Measurements from ENCODE around the gene PROCA1.

Gene PROCA1

DNA sequence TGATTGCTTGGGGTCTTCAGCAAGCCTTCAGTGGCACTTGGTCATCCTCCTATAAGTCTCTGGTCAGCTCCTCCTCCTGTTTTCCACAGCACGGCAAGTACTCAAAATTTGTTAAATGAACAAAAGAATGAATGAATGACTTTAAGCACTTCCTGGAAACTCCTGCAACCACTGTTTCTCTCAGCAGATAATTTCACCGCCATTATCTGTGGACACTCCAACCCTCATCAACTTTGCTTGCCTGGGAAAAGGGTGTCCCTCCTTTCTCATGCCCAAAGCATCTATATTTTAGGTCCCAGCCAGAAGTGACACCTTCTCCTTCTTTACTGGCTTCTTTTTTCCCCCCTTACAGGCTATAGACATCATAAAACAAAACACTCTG is 4.4 kb downstream of the PROCA1 start:
- Histone ChIP-seq H2AFZ (no peak overlapping the region), H3K79me2 (no peaks in the 10 kb centered on the region), H3K9me3 (ENCODE audit: control insufficient read depth, low read length) (no peaks in the 10 kb centered on the region), H3K4me1 (no peaks in the 10 kb centered on the region), H3K36me3 (ENCODE audit: control insufficient read depth, insufficient read depth, low read length) (no peaks in the 10 kb centered on the region), H3K27me3 (ENCODE audit: control insufficient read depth, insufficient read depth, low read length) (no peaks in the 10 kb centered on the region), H3K27ac (no peak overlapping the region), H3K4me2 (ENCODE audit: low read length) (no peak overlapping the region), H3K4me3 (ENCODE audit: low read depth, low read length) (no peak overlapping the region), H3K9ac (no peak overlapping the region)
- TF ChIP-seq, protein P1, sequence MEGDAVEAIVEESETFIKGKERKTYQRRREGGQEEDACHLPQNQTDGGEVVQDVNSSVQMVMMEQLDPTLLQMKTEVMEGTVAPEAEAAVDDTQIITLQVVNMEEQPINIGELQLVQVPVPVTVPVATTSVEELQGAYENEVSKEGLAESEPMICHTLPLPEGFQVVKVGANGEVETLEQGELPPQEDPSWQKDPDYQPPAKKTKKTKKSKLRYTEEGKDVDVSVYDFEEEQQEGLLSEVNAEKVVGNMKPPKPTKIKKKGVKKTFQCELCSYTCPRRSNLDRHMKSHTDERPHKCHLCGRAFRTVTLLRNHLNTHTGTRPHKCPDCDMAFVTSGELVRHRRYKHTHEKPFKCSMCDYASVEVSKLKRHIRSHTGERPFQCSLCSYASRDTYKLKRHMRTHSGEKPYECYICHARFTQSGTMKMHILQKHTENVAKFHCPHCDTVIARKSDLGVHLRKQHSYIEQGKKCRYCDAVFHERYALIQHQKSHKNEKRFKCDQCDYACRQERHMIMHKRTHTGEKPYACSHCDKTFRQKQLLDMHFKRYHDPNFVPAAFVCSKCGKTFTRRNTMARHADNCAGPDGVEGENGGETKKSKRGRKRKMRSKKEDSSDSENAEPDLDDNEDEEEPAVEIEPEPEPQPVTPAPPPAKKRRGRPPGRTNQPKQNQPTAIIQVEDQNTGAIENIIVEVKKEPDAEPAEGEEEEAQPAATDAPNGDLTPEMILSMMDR (IDR thresholded peaks at IDR 0.05), result no peak

- Histone ChIP-seq H2AFZ (no peak overlapping the region), H3K4me2 (ENCODE audit: low read length) (no peak overlapping the region), H3K4me1 (no peaks in the 10 kb centered on the region), H3K27me3 (ENCODE audit: control insufficient read depth, insufficient read depth, low read length) (no peaks in the 10 kb centered on the region), H3K27ac (no peak overlapping the region), H3K9me3 (ENCODE audit: control insufficient read depth, low read length) (no peaks in the 10 kb centered on the region), H3K79me2 (no peaks in the 10 kb centered on the region), H3K36me3 (ENCODE audit: control insufficient read depth, insufficient read depth, low read length) (no peaks in the 10 kb centered on the region), H3K9ac (no peak overlapping the region), H3K4me3 (ENCODE audit: low read depth, low read length) (no peak overlapping the region)
- TF ChIP-seq, protein P1 (IDR thresholded peaks at IDR 0.05), result no peak
These were observed 5.0 kb downstream of the PROCA1 start for GRCh38 chr17:28706471-28707338.

DNA sequence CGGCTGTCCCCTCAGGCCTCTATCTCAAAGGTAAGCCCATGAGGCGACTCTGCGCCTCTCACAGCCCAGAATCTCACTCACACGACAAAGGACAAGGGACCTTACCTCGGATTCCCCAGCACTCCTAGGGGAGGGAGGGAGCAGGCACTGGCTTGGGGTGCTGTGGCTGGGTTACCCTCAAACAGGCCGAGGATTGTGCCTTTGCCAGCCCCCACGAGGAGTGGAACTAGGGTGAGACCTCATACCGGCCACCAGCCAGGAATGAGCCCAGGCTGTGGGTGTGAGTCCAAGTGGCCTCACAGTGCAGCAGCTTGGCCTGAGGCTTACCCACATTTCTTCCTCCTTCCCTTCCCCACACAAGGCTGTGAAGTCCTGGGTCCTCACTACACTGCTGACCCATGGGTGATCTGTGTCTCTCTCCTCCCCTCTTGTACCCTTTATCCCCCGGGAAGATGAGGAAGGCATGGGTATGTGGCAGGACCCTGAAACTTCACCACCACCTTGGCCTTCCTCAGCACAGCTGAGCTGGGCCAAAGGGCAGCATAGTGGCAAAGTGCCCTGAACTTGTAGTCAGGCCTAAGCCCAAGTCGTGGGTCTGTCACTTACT is 5.9 kb downstream of the PROCA1 start:
- TF ChIP-seq, protein P1 (IDR thresholded peaks at IDR 0.05), result no peak
- Histone ChIP-seq H3K36me3 (ENCODE audit: control insufficient read depth, insufficient read depth, low read length) (no peaks in the 10 kb centered on the region), H3K4me1 (no peaks in the 10 kb centered on the region), H3K27ac (no peak overlapping the region), H3K4me2 (ENCODE audit: low read length) (no peak overlapping the region), H3K27me3 (ENCODE audit: control insufficient read depth, insufficient read depth, low read length) (no peaks in the 10 kb centered on the region), H3K9me3 (ENCODE audit: control insufficient read depth, low read length) (no peaks in the 10 kb centered on the region), H3K79me2 (no peaks in the 10 kb centered on the region), H3K4me3 (ENCODE audit: low read depth, low read length) (no peak overlapping the region), H3K9ac (no peak overlapping the region), H2AFZ (no peak overlapping the region)

- Histone ChIP-seq H3K4me2 (ENCODE audit: low read length) (no peak overlapping the region), H3K4me1 (no peaks in the 10 kb centered on the region), H3K9me3 (ENCODE audit: control insufficient read depth, low read length) (no peaks in the 10 kb centered on the region), H3K36me3 (ENCODE audit: control insufficient read depth, insufficient read depth, low read length) (no peaks in the 10 kb centered on the region), H2AFZ (no peak overlapping the region), H3K27ac (no peak overlapping the region), H3K79me2 (no peaks in the 10 kb centered on the region), H3K27me3 (ENCODE audit: control insufficient read depth, insufficient read depth, low read length) (no peaks in the 10 kb centered on the region), H3K9ac (no peak overlapping the region), H3K4me3 (ENCODE audit: low read depth, low read length) (no peak overlapping the region)
- TF ChIP-seq, protein P1 (IDR thresholded peaks at IDR 0.05), result no peak
These were observed 6.5 kb downstream of the PROCA1 start for GRCh38 chr17:28705074-28705659.
